GM06990 (cell line): ENCODE results near the gene HNRNPA3.
"Not testable (repeated sequence)": the region's sequence is repeated elsewhere in the genome, so short reads cannot be mapped to it uniquely, and the experiment has no call there.

ENCODE experiments used
- DNase-seq: peaks from one replicate; pipeline ENCODE4 v3.0.0-alpha.2; 2011; ENCODE audit not compliant: insufficient read length; ENCODE audit errors: extremely low read depth
- H3K27me3 ChIP-seq: replicated peaks from 2 replicates; pipeline ENCODE4 v1.6.0; 2011; ENCODE audit warnings: low read length; ENCODE audit not compliant: control insufficient read depth, insufficient read depth
- H3K36me3 ChIP-seq: 2 replicates; pipeline ENCODE4 v1.5.1; 2011; ENCODE audit warnings: low read length; ENCODE audit not compliant: control insufficient read depth, insufficient read depth
- H3K4me3 ChIP-seq: replicated peaks from 2 replicates; pipeline ENCODE4 v1.5.1; 2011; ENCODE audit warnings: low read depth, mild to moderate bottlenecking, control low read depth, low read length
- CTCF ChIP-seq: IDR thresholded peaks from 2 replicates; pipeline ENCODE4 v1.5.1; 2011; ENCODE audit warnings: low read length, control low read depth, mild to moderate bottlenecking, inconsistent platforms; ENCODE audit not compliant: insufficient read depth, poor library complexity, severe bottlenecking

The HNRNPA3 gene

GRCh38 chr2:177195194-177195593 lies 17.4 kb upstream of the HNRNPA3 start:
- no peak for DNase-seq
- TF ChIP-seq CTCF: peak; percentile 32
- Histone ChIP-seq H3K4me3 (no peak overlapping the region), H3K27me3 (no peaks in the 10 kb centered on the region), H3K36me3 (no peaks in the 10 kb centered on the region)

GRCh38 chr2:177200419-177200818 lies 12.2 kb upstream of the HNRNPA3 start:
- not testable (repeated sequence) for H3K36me3 ChIP-seq, H3K27me3 ChIP-seq, H3K4me3 ChIP-seq, DNase-seq

GRCh38 chr2:177201919-177202346 lies 10.7 kb upstream of the HNRNPA3 start:
- Histone ChIP-seq H3K27me3 (no peaks in the 10 kb centered on the region), H3K4me3 (no peak overlapping the region), H3K36me3 (no peaks in the 10 kb centered on the region)
- no peak for TF ChIP-seq CTCF
- no peak for DNase-seq

DNA sequence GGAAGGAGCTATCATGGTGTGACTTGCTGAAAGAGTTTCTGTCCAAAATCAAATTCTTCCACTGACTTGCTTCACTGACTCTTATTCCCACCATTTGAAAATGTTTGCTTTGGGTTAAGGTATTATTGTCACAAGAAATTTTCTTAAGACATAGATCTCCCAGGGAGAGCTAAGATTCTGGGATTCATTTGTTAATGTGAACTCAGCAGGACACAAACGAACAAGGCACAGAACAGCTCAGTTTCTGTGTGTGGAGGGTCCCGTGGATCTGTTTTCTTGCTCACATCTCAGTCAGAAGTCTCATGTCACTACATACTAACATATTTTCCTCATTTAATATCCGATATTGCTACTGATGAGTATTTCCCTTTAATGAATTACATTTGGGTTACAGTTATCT lies 8.2 kb upstream of the HNRNPA3 start:
- no peak for DNase-seq
- Histone ChIP-seq H3K27me3 (no peaks in the 10 kb centered on the region), H3K36me3 (no peaks in the 10 kb centered on the region), H3K4me3 (no peak overlapping the region)
- no peak for TF ChIP-seq CTCF

DNA sequence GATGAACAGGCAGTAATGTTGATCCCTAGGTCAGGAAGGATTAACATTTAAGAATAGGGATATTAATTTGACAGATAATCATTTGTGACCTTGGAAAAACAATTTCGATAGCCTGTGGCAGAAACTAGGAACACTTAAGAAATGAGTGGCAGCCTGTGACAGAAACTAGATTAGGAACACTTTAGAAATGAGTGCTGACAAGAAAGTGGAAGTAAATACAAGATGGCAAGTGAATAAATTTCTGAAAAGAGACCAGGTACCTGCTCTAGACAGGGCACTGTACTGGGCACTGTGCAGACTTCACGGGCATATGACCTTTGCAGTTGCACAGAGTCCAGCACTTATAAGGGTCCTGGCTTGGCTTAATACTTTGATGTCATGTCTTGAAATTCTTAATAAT lies 5.5 kb upstream of the HNRNPA3 start:
- no peak for DNase-seq
- H3K4me3 ChIP-seq: no peak overlapping the region

GRCh38 chr2:177211169-177211568 lies 1.4 kb upstream of the HNRNPA3 start:
- H3K27me3 ChIP-seq: no peaks in the 10 kb centered on the region
- TF ChIP-seq CTCF: no peak
- H3K4me3 ChIP-seq: peak overlapping the region; percentile 81
- DNase-seq: no peak
- peaks cover 5% of the 10 kb centered on the region; the same call in 1 of the 2 replicates for H3K36me3 ChIP-seq

More for the DNA sequence above, 5.5 kb upstream of the HNRNPA3 start:
- H3K36me3 ChIP-seq: no peaks in the 10 kb centered on the region
- TF ChIP-seq CTCF: no peak
- no peaks in the 10 kb centered on the region for H3K27me3 ChIP-seq
